Left kidney (tissue), 2 donors: ENCODE results near the gene RARG. TPM values are rescaled to one million over a fixed set of nuclear protein-coding genes. Genes with fewer than 3 reads are reported as not detected.

Experiments used
- DNase-seq: peaks from one replicate; pipeline ENCODE4 v3.0.0-alpha.2; 2013
- polyA plus RNA-seq: library from polyadenylated mRNA; unstranded; fragments of 120-200 nt; gene quantifications from one replicate; pipeline ENCODE4 v1.2.1, GENCODE V29; 2013; ENCODE audit not compliant: insufficient read length

The RARG gene
- polyA plus RNA-seq, 1 donor, result 33.9 TPM

GRCh38 chr12:53224897-53225634 lies 6.9 kb downstream of the RARG start:
- DNase-seq, result no peak

- no peak for DNase-seq
Measured at GRCh38 chr12:53224061-53224896, 7.7 kb downstream of the RARG start.

- no peak for DNase-seq
Measured at GRCh38 chr12:53223389-53224060, 8.5 kb downstream of the RARG start.

- DNase-seq, result no peak
Measured at GRCh38 chr12:53222806-53223261, 9.2 kb downstream of the RARG start.

GRCh38 chr12:53222170-53222721 lies 9.8 kb downstream of the RARG start:
- no peak for DNase-seq

- DNase-seq, result no peak
Measured at GRCh38 chr12:53221203-53222080, 10.6 kb downstream of the RARG start.

GRCh38 chr12:53220694-53221202 lies 11.3 kb downstream of the RARG start:
- peak; percentile 89 for DNase-seq

GRCh38 chr12:53219956-53220693 lies 11.9 kb downstream of the RARG start:
- DNase-seq, result no peak

- no peak for DNase-seq
Measured at GRCh38 chr12:53219292-53219955, 12.6 kb downstream of the RARG start.

GRCh38 chr12:53218551-53219291 lies 13.3 kb downstream of the RARG start:
- DNase-seq, result no peak

- DNase-seq, result no peak
Measured at GRCh38 chr12:53217931-53218307, 14.1 kb downstream of the RARG start.

GRCh38 chr12:53217051-53217930 lies 14.7 kb downstream of the RARG start:
- no peak for DNase-seq

GRCh38 chr12:53215497-53215896 lies 16.5 kb downstream of the RARG start:
- no peak for DNase-seq

- DNase-seq, result no peak
Measured at GRCh38 chr12:53214687-53215455, 17.1 kb downstream of the RARG start.

GRCh38 chr12:53214221-53214620 lies 17.8 kb downstream of the RARG start:
- DNase-seq, result no peak

- no peak for DNase-seq
Measured at GRCh38 chr12:53213348-53213747, 18.7 kb downstream of the RARG start.

GRCh38 chr12:53212931-53213330 lies 19.1 kb downstream of the RARG start:
- DNase-seq, result no peak
